SK-N-SH treated with all-trans-retinoic acid at 6 μM for 48 hours (cell line): ENCODE results near the gene PIPOX.

Experiments
- ATAC-seq: fragments of 200-7000 bp; cut with Tn5 transposase; 3 replicates; pipeline ENCODE4 v1.9.1; 2020; ENCODE audit warnings: mild to moderate bottlenecking, moderate library complexity
- ARNTL ChIP-seq: fragments of 450-650 bp; formaldehyde crosslinking; IDR thresholded peaks from 2 replicates; pipeline ENCODE4 v1.5.0; 2020; ENCODE audit warnings: low read depth, mild to moderate bottlenecking, moderate library complexity, borderline replicate concordance
- BACH2 ChIP-seq: fragments of 250-450 bp; sonication (Bioruptor Pico); IDR thresholded peaks from 2 replicates; pipeline ENCODE4 v1.9.0; 2021; ENCODE audit warnings: mild to moderate bottlenecking, borderline replicate concordance
- CSDC2 ChIP-seq: fragments of 250-450 bp; sonication (Bioruptor Pico); IDR thresholded peaks from 2 replicates; pipeline ENCODE4 v1.5.0; 2020; ENCODE audit warnings: mild to moderate bottlenecking, moderate library complexity
- CSRNP3 ChIP-seq: fragments of 250-450 bp; sonication (Bioruptor Pico); IDR thresholded peaks from 2 replicates; pipeline ENCODE4 v1.5.1; 2021; ENCODE audit warnings: mild to moderate bottlenecking, moderate library complexity
- ESRRG ChIP-seq: fragments of 250-450 bp; sonication (Bioruptor Pico); IDR thresholded peaks from 2 replicates; pipeline ENCODE4 v1.6.1; 2021; ENCODE audit warnings: mild to moderate bottlenecking
- GLIS3 ChIP-seq: fragments of 250-450 bp; sonication (Bioruptor Pico); IDR thresholded peaks from 2 replicates; pipeline ENCODE4 v1.5.0; 2020; ENCODE audit warnings: mild to moderate bottlenecking, moderate library complexity
- ISL1 ChIP-seq: fragments of 250-450 bp; sonication (Bioruptor Pico); IDR thresholded peaks from 2 replicates; pipeline ENCODE4 v2.1.2; 2022; ENCODE audit warnings: mild to moderate bottlenecking, moderate library complexity
- PATZ1 ChIP-seq: fragments of 250-450 bp; sonication (Bioruptor Pico); IDR thresholded peaks from 2 replicates; pipeline ENCODE4 v1.8.0; 2020; ENCODE audit warnings: mild to moderate bottlenecking, moderate library complexity, borderline replicate concordance
- POU6F1 ChIP-seq: fragments of 250-450 bp; sonication (Bioruptor Pico); IDR thresholded peaks from 2 replicates; pipeline ENCODE4 v1.8.0; 2021; ENCODE audit warnings: low read depth, mild to moderate bottlenecking, moderate library complexity, borderline replicate concordance
- PPARA ChIP-seq: fragments of 250-450 bp; sonication (Bioruptor Pico); IDR thresholded peaks from 2 replicates; pipeline ENCODE4 v1.5.0; 2020; ENCODE audit warnings: mild to moderate bottlenecking, borderline replicate concordance
- RARB ChIP-seq: fragments of 250-450 bp; sonication (Bioruptor Pico); IDR thresholded peaks from 2 replicates; pipeline ENCODE4 v1.8.0; 2021; ENCODE audit warnings: mild to moderate bottlenecking, moderate library complexity
- SNAI2 ChIP-seq: fragments of 250-450 bp; sonication (Bioruptor Pico); IDR thresholded peaks from 2 replicates; pipeline ENCODE4 v1.5.0; 2020; ENCODE audit warnings: mild to moderate bottlenecking, moderate library complexity
- TCF4 ChIP-seq: fragments of 250-450 bp; sonication (Bioruptor Pico); IDR thresholded peaks from 2 replicates; pipeline ENCODE4 v1.8.0; 2021; ENCODE audit warnings: mild to moderate bottlenecking, moderate library complexity, borderline replicate concordance
- TOX ChIP-seq: fragments of 250-450 bp; sonication (Bioruptor Pico); IDR thresholded peaks from 2 replicates; pipeline ENCODE4 v1.8.0; 2021; ENCODE audit warnings: mild to moderate bottlenecking, moderate library complexity, borderline replicate concordance
- TSHZ2 ChIP-seq: fragments of 250-450 bp; sonication (Bioruptor Pico); IDR thresholded peaks from 2 replicates; pipeline ENCODE4 v1.5.0; 2020; ENCODE audit warnings: mild to moderate bottlenecking, moderate library complexity
- ZC3H10 ChIP-seq: fragments of 250-450 bp; sonication (Bioruptor Pico); IDR thresholded peaks from 2 replicates; pipeline ENCODE4 v1.5.1; 2021; ENCODE audit warnings: mild to moderate bottlenecking, moderate library complexity
- ZFP3 ChIP-seq: fragments of 250-450 bp; sonication (Bioruptor Pico); IDR thresholded peaks from 2 replicates; pipeline ENCODE4 v1.5.0; 2020; ENCODE audit warnings: mild to moderate bottlenecking, moderate library complexity
- ZFP30 ChIP-seq: fragments of 450-650 bp; formaldehyde crosslinking; IDR thresholded peaks from 2 replicates; pipeline ENCODE4 v1.5.0; 2022; ENCODE audit warnings: mild to moderate bottlenecking, moderate library complexity
- ZNF565 ChIP-seq: fragments of 450-650 bp; formaldehyde crosslinking; conservative IDR thresholded peaks from 2 replicates; pipeline ENCODE4 v1.5.0; 2020; ENCODE audit warnings: low read depth, mild to moderate bottlenecking, moderate library complexity
- ZNF70 ChIP-seq: fragments of 450-650 bp; formaldehyde crosslinking; IDR thresholded peaks from 2 replicates; pipeline ENCODE4 v1.5.0; 2020; ENCODE audit warnings: mild to moderate bottlenecking, moderate library complexity
- ZNF8 ChIP-seq: fragments of 450-650 bp; formaldehyde crosslinking; IDR thresholded peaks from 2 replicates; pipeline ENCODE4 v1.5.0; 2020; ENCODE audit warnings: mild to moderate bottlenecking, moderate library complexity
- TF ChIP-seq, protein P1 (sequence below): fragments of 250-450 bp; sonication (Bioruptor Pico); IDR thresholded peaks from 2 replicates; pipeline ENCODE4 v1.5.1; 2020; ENCODE audit warnings: low read depth, mild to moderate bottlenecking, moderate library complexity

Gene PIPOX

DNA sequence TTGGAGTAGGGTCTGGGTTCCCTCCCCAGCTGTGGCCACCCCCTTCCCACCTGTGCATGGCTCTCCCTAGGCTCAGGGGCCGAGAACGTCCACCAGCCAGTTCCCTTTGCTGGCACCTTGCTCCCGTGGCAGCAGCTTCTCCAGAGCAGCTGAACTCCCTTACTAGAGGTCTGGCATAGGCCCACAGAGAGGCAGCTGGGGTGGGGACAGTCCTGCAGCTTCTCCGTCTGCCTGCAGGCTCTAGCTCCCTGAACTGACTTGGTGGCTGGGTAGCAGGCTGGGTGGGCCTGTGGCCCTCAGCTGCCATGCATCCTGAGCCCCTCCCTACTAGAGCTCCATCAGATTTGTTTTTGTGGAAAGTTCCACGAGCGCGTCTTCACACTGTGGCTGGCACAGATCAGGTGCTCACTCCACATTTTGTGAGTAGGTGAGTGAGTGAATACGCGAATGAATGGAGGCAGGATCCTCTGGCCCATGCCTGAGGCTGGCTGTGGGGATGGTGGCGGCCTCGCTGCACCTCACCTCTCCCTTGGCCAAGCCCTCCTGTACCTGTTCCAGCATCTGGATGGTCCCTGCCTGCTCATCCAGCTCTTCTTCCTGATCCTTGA, 51.3 kb downstream of the PIPOX start:
- ATAC-seq, result no peak
- no peak for TF ChIP-seq CSRNP3 (CRISPR knock-in tag)
- TF ChIP-seq BACH2, result no peak
- TF ChIP-seq POU6F1 (CRISPR knock-in tag), result no peak
- no peak for TF ChIP-seq CSDC2 (CRISPR knock-in tag)
- no peak for TF ChIP-seq ZNF8 (CRISPR knock-in tag)
- TF ChIP-seq, protein P1, sequence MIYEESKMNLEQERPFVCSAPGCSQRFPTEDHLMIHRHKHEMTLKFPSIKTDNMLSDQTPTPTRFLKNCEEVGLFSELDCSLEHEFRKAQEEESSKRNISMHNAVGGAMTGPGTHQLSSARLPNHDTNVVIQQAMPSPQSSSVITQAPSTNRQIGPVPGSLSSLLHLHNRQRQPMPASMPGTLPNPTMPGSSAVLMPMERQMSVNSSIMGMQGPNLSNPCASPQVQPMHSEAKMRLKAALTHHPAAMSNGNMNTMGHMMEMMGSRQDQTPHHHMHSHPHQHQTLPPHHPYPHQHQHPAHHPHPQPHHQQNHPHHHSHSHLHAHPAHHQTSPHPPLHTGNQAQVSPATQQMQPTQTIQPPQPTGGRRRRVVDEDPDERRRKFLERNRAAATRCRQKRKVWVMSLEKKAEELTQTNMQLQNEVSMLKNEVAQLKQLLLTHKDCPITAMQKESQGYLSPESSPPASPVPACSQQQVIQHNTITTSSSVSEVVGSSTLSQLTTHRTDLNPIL (CRISPR knock-in tag), result no peak
- no peak for TF ChIP-seq ESRRG
- TF ChIP-seq ZFP30 (CRISPR knock-in tag), result no peak
- no peak for TF ChIP-seq ARNTL (CRISPR knock-in tag)
- no peak for TF ChIP-seq RARB (CRISPR knock-in tag)
- TF ChIP-seq ZFP3, result no peak
- no peak for TF ChIP-seq PPARA (CRISPR knock-in tag)
- no peak for TF ChIP-seq GLIS3
- TF ChIP-seq TOX (CRISPR knock-in tag), result no peak
- TF ChIP-seq ISL1 (CRISPR knock-in tag), result no peak
- no peak for TF ChIP-seq ZNF565 (CRISPR knock-in tag)
- TF ChIP-seq ZC3H10, result no peak
- no peak for TF ChIP-seq ZNF70 (CRISPR knock-in tag)

- TF ChIP-seq ZFP30 (CRISPR knock-in tag), result no peak
- TF ChIP-seq SNAI2 (CRISPR knock-in tag), result no peak
- TF ChIP-seq ZFP3, result no peak
- TF ChIP-seq CSDC2 (CRISPR knock-in tag), result no peak
- no peak for TF ChIP-seq TCF4 (CRISPR knock-in tag)
- TF ChIP-seq PPARA (CRISPR knock-in tag), result no peak
- no peak for TF ChIP-seq PATZ1 (CRISPR knock-in tag)
- no peak for TF ChIP-seq ZC3H10
- TF ChIP-seq POU6F1 (CRISPR knock-in tag), result no peak
- no peak for TF ChIP-seq ESRRG
- TF ChIP-seq BACH2, result no peak
- TF ChIP-seq ZNF565 (CRISPR knock-in tag), result no peak
- TF ChIP-seq ARNTL (CRISPR knock-in tag), result no peak
- TF ChIP-seq TOX (CRISPR knock-in tag), result no peak
- TF ChIP-seq TSHZ2 (CRISPR knock-in tag), result no peak
- TF ChIP-seq CSRNP3 (CRISPR knock-in tag), result no peak
- TF ChIP-seq, all 23 proteins: peak for 0
- no peak for ATAC-seq
Observed at GRCh38 chr17:29095439-29095838, 52.5 kb downstream of the PIPOX start.
